Activated naive CD4-positive, alpha-beta T cell treated with anti-CD3 and anti-CD28 coated beads, Interleukin-2, amount 50 U/mL, for 24 hours (primary cell): ENCODE results near the gene GALNT2.
A peak's percentile ranks its signal among the peaks of the same experiment; 100 is the strongest.

Source experiments
- H3K27ac Mint-ChIP-seq: one replicate; pipeline ENCODE4 v1.8.0; 2021; ENCODE audit warnings: mild to moderate bottlenecking, mixed read lengths
- H3K27me3 Mint-ChIP-seq: one replicate; pipeline ENCODE4 v1.8.0; 2021; ENCODE audit warnings: mixed read lengths
- H3K36me3 Mint-ChIP-seq: one replicate; pipeline ENCODE4 v1.8.0; 2021; ENCODE audit warnings: mixed read lengths
- H3K4me1 Mint-ChIP-seq: one replicate; pipeline ENCODE4 v1.8.0; 2021; ENCODE audit warnings: mixed read lengths
- H3K4me3 Mint-ChIP-seq: one replicate; pipeline ENCODE4 v1.8.0; 2021; ENCODE audit warnings: mild to moderate bottlenecking, mixed read lengths
- H3K9me3 Mint-ChIP-seq: one replicate; pipeline ENCODE4 v1.8.0; 2021; ENCODE audit warnings: mixed read lengths

The GALNT2 gene

DNA sequence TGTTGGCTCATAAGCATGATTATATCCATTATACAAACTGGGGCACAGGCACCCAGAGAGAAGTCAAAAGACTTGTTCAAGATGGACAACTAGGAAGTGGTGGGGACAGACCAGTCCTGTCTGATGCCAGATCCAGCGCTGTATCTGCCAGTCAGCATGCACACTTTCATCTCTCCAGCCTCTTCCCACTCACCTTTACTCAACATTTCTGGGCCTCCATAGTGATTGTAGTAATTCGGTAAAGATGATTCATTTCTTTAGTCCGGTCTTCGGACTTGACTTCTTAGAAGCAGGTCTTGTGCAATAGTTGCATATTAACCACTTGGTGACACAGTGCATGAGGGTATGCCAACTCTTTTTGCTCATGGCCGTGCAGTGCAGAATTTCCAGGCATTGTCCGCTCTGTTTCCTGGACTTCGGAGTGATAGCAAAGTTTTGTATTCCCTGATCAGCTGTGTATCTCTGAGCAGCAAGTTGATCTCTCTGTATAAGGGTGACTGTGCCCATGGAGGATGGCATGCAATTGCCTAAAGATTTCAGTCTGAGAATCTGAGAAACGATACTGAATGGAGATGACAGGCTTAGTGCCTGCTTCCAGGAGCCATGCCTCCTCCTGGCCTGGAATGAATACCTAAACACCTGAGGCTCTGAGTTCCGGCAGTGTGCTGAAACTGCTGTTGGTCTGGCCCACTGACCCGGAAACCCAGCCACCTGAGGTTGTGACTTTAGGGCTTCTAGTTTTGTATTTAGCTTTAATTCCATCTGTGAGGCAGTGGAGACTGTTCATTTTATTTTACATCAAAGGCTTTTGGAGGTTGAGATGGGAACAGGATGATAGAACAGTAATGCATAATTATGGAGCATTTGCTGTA is 39.0 kb downstream of the GALNT2 start:
- Mint-ChIP-seq H3K4me1 (peaks cover 97% of the 10 kb centered on the region), H3K4me3 (peak overlapping the region; percentile 77), H3K9me3 (no peaks in the 10 kb centered on the region), H3K27me3 (no peaks in the 10 kb centered on the region), H3K27ac (peak overlapping the region; percentile 93), H3K36me3 (no peaks in the 10 kb centered on the region)

DNA sequence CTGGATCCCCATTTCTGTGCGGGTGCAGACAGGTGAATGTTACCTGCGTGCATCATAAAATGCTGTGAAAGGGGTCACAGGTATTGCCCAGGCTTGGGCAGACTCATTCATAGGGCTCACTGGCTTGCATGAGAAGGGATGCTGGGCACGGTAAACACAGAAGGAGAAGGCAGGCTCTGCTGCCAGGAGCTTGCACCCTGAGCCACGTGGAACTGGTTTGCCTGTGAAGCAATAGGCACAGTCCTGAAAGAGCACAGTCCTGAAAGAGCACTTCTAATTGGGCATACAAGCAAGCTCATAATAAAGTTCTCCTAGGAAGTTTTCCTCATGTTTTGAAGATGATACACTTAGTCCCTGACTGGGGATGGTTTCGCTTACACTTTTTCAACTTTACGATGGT is 40.9 kb downstream of the GALNT2 start:
- H3K4me3 Mint-ChIP-seq: no peak overlapping the region
- peaks cover under 1% of the 10 kb centered on the region for H3K36me3 Mint-ChIP-seq
- no peaks in the 10 kb centered on the region for H3K27me3 Mint-ChIP-seq
- no peaks in the 10 kb centered on the region for H3K9me3 Mint-ChIP-seq
- no peak overlapping the region for H3K27ac Mint-ChIP-seq
- H3K4me1 Mint-ChIP-seq: peaks cover 92% of the 10 kb centered on the region

GRCh38 chr1:230108580-230108979 is 41.5 kb downstream of the GALNT2 start:
- H3K4me3 Mint-ChIP-seq: peak overlapping the region; percentile 44
- H3K4me1 Mint-ChIP-seq: peaks cover 92% of the 10 kb centered on the region
- no peaks in the 10 kb centered on the region for H3K27me3 Mint-ChIP-seq
- peaks cover 7% of the 10 kb centered on the region for H3K36me3 Mint-ChIP-seq
- H3K27ac Mint-ChIP-seq: peak overlapping the region; percentile 99
- no peaks in the 10 kb centered on the region for H3K9me3 Mint-ChIP-seq

- Mint-ChIP-seq H3K4me3 (peak overlapping the region; percentile 77), H3K4me1 (peaks cover 87% of the 10 kb centered on the region), H3K36me3 (peaks cover 8% of the 10 kb centered on the region), H3K27me3 (no peaks in the 10 kb centered on the region), H3K27ac (peak overlapping the region; percentile 99), H3K9me3 (no peaks in the 10 kb centered on the region)
Observed at GRCh38 chr1:230109066-230109465, 42.0 kb downstream of the GALNT2 start.

DNA sequence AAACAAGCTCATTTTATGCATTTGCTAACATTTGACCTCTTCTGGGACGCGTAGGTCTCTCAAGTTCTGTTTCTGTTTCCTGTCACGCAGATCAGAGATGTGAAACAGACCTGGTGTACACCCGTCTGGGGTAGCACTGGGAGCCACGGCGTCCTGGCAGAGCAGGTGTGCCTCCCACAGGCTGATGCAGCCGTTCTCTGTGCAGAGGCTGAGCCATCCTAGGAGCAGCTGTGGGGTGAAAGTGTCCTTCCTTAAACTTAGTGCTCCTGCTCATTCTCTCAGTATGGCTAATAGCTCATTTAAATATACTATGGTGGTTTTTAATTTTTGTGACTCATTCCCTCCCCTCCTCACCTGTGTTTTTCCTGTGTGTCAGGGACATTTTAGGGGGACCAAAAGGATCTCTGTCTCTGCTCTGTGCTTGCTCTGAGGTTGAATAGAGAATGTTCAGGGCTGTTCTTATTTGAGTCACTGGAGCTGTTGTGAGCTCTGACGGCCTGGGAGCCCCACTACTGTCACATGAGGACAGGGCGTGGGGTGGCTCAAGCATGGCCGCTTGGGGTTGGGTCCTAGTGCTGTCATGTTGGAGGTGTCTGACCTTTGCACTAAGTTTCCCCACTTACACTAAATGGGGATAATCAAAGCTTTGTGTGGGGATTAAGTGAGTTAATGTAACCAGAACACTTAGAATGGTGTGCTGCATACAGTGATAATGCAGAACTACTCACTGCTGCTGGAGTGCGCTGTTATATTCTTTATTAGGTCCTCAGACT is 43.0 kb downstream of the GALNT2 start:
- Mint-ChIP-seq H3K36me3 (peaks cover 13% of the 10 kb centered on the region), H3K4me1 (peaks cover 84% of the 10 kb centered on the region), H3K4me3 (peak overlapping the region; percentile 77), H3K27ac (peak overlapping the region; percentile 99), H3K9me3 (no peaks in the 10 kb centered on the region), H3K27me3 (no peaks in the 10 kb centered on the region)

DNA sequence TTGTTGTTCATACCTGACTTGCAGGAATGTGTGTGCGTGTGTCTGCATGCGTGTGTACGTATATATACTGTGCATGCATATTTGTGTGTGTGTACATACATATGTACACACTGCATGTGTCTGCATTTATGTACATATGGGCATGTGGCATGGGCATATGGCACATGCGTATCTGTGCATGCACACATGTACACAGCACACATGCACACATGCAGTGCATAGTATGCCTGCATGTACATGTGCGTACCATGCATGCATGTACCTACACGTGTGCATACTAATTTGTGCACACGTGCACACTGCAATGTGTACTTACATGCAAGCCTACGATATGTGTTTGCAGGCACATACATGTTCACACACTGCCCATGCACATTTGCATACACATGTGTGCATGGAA is 43.9 kb downstream of the GALNT2 start:
- Mint-ChIP-seq H3K4me3 (peak overlapping the region; percentile 77), H3K27ac (peak overlapping the region; percentile 99), H3K4me1 (peaks cover 79% of the 10 kb centered on the region), H3K36me3 (peaks cover 17% of the 10 kb centered on the region), H3K9me3 (no peaks in the 10 kb centered on the region), H3K27me3 (no peaks in the 10 kb centered on the region)

DNA sequence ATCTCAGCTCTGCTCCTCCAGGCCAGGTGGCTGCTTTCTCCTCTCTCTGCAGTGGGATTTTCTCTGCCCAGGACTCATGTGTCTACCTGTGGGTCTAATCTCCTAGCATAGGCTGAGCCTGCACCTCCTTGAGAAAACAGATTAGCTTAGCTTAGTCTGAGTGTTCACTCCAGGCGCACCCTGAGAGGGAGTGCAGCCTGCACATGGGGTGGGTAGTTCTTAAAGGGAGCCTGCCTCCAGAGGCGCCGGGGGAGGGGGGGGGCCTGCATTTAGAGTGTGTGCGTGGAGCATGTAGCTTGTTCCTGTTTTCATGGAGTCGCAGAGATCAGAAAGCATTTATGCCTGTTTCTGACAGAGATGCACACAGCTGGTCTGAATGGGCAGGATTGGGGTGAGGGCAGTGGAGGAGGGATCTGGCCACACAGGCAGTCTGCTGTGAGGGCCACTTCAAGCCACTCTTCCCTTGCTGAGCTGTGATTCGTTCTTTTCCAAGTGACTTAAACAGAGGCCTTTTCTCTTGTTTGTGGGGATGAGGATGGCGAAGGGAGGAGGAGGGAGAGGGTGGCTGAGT is 45.2 kb downstream of the GALNT2 start:
- Mint-ChIP-seq H3K27me3 (no peaks in the 10 kb centered on the region), H3K36me3 (peaks cover 17% of the 10 kb centered on the region), H3K4me3 (no peak overlapping the region), H3K9me3 (no peaks in the 10 kb centered on the region), H3K27ac (peak overlapping the region; percentile 84), H3K4me1 (peaks cover 72% of the 10 kb centered on the region)

DNA sequence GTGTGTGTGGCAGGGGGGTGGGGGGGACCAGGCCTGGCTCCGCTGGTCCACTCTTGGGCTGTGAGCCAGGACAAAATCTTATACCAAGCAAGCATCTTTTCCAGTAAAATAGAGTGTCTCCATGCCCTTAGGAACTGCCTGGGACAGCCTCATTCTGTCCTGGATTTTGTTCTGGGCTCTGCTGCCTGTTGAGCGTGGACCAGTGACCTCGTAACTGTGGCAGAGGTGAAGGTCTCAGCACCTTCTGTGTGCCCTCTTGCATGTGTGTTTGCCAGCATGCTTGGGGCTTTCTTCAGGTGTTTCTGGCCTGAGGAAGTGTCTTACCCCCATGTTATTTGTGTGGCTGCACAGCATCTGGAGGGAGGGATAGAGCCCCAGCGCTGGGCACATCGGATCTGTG is 45.7 kb downstream of the GALNT2 start:
- H3K36me3 Mint-ChIP-seq: peaks cover 17% of the 10 kb centered on the region
- peak overlapping the region; percentile 84 for H3K27ac Mint-ChIP-seq
- H3K4me1 Mint-ChIP-seq: peaks cover 70% of the 10 kb centered on the region
- peak overlapping the region; percentile 19 for H3K4me3 Mint-ChIP-seq
- H3K27me3 Mint-ChIP-seq: no peaks in the 10 kb centered on the region
- no peaks in the 10 kb centered on the region for H3K9me3 Mint-ChIP-seq

GRCh38 chr1:230113235-230113592 is 46.2 kb downstream of the GALNT2 start:
- H3K4me1 Mint-ChIP-seq: peaks cover 70% of the 10 kb centered on the region
- H3K36me3 Mint-ChIP-seq: peaks cover 19% of the 10 kb centered on the region
- H3K4me3 Mint-ChIP-seq: peak overlapping the region; percentile 19
- peak overlapping the region; percentile 23 for H3K27ac Mint-ChIP-seq
- no peaks in the 10 kb centered on the region for H3K9me3 Mint-ChIP-seq
- H3K27me3 Mint-ChIP-seq: no peaks in the 10 kb centered on the region

DNA sequence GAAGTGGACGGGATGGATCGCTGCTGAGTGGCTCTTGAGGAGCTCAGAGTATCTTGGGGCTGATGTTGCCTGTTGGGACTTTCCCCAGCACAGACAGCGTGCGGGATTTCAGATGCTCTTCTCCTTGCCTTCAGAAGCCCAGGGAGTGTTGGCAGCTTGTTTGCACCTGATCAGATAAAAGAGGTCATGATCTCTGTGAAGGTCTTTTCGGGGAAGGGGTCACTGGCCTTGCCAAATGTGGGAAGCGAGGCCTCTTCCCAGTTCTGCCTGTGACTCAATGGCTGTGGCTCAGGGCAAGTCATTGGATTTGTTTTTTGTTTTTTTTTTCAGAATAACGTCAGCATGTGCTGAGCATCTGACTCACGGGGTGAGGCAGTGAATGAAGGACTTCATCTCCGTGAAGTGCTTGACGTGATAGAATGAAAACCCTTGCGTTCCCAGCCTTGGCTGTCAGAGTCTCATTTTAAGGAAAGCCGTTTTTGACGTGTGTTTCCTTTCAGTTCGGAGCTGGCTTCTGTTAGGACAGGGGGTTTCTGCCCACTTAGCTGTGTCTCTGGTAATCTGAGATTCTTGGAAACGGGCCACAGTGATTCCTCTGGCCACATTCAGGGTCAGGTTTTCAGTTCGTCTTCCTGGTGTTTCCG is 46.7 kb downstream of the GALNT2 start:
- peaks cover 20% of the 10 kb centered on the region for H3K36me3 Mint-ChIP-seq
- H3K4me1 Mint-ChIP-seq: peaks cover 70% of the 10 kb centered on the region
- no peaks in the 10 kb centered on the region for H3K9me3 Mint-ChIP-seq
- H3K27ac Mint-ChIP-seq: peak overlapping the region; percentile 23
- H3K27me3 Mint-ChIP-seq: no peaks in the 10 kb centered on the region
- no peak overlapping the region for H3K4me3 Mint-ChIP-seq

DNA sequence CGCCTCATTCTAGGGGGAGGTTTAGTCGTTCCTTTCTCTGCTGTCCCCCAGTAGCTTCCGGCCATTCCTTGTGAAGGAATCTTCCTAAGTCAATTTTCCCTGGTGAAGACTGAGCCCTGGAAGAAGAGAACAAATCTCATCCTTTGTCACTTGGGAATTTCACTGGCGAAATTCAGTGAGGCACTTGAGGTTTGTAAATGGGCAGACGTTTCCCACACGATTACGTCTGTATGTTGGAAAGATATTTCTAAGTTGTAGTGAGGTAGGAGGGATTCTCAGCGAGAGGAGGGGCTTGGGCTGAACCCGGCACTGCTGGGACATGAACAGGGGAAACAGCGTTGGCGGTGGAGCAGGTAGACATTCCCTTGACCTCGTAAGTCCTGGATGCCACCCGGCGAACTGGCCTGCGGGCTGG is 47.2 kb downstream of the GALNT2 start:
- peaks cover 67% of the 10 kb centered on the region for H3K4me1 Mint-ChIP-seq
- H3K9me3 Mint-ChIP-seq: no peaks in the 10 kb centered on the region
- no peak overlapping the region for H3K27ac Mint-ChIP-seq
- H3K27me3 Mint-ChIP-seq: no peaks in the 10 kb centered on the region
- H3K36me3 Mint-ChIP-seq: peaks cover 21% of the 10 kb centered on the region
- no peak overlapping the region for H3K4me3 Mint-ChIP-seq

GRCh38 chr1:230117694-230118093 is 50.7 kb downstream of the GALNT2 start:
- peaks cover 56% of the 10 kb centered on the region for H3K4me1 Mint-ChIP-seq
- no peaks in the 10 kb centered on the region for H3K9me3 Mint-ChIP-seq
- no peaks in the 10 kb centered on the region for H3K27me3 Mint-ChIP-seq
- H3K36me3 Mint-ChIP-seq: peaks cover 30% of the 10 kb centered on the region
- H3K27ac Mint-ChIP-seq: no peak overlapping the region
- no peak overlapping the region for H3K4me3 Mint-ChIP-seq

DNA sequence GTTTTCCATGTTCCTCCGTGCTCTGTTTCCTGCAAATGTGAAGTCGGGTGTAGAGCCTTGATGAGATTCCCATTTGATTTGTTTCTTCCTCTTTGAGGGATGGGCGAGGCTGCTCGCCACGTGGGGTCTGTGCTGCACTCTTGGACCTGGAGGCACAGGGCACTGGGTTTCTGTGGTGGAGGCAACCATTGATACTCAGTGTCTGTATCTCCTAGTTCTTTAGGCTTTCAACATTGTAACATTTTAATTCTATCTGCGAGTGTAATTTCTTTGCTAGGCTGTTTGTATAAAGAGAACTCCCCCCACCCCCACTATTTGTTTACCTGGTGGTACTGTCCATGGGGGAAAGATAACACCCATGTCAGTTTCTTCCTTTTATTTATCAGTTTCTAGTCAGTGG is 52.3 kb downstream of the GALNT2 start:
- H3K27ac Mint-ChIP-seq: no peak overlapping the region

GRCh38 chr1:230120289-230120920 is 53.4 kb downstream of the GALNT2 start:
- Mint-ChIP-seq H3K4me1 (peaks cover 67% of the 10 kb centered on the region), H3K27me3 (no peaks in the 10 kb centered on the region), H3K27ac (no peak overlapping the region), H3K36me3 (peaks cover 16% of the 10 kb centered on the region), H3K4me3 (no peak overlapping the region), H3K9me3 (no peaks in the 10 kb centered on the region)

More for the DNA sequence above, 52.3 kb downstream of the GALNT2 start:
- Mint-ChIP-seq H3K9me3 (no peaks in the 10 kb centered on the region), H3K27me3 (no peaks in the 10 kb centered on the region), H3K36me3 (peaks cover 19% of the 10 kb centered on the region), H3K4me3 (no peak overlapping the region), H3K4me1 (peaks cover 63% of the 10 kb centered on the region)

- no peak overlapping the region for H3K4me3 Mint-ChIP-seq
- no peaks in the 10 kb centered on the region for H3K9me3 Mint-ChIP-seq
- peaks cover 69% of the 10 kb centered on the region for H3K4me1 Mint-ChIP-seq
- H3K36me3 Mint-ChIP-seq: peaks cover 13% of the 10 kb centered on the region
- no peak overlapping the region for H3K27ac Mint-ChIP-seq
- no peaks in the 10 kb centered on the region for H3K27me3 Mint-ChIP-seq
Observed at GRCh38 chr1:230120921-230121381, 53.9 kb downstream of the GALNT2 start.
